Glomerular visceral epithelial cell (primary cell): Measurements from ENCODE around the gene CD109.
"Not testable (repeated sequence)": the region's sequence is repeated elsewhere in the genome, so short reads cannot be mapped to it uniquely, and the experiment has no call there.

ENCODE experiments used
- DNase-seq: peaks from one replicate; pipeline ENCODE4 v3.0.0-alpha.2; 2016; ENCODE audit errors: extremely low spot score

CD109 gene

DNA sequence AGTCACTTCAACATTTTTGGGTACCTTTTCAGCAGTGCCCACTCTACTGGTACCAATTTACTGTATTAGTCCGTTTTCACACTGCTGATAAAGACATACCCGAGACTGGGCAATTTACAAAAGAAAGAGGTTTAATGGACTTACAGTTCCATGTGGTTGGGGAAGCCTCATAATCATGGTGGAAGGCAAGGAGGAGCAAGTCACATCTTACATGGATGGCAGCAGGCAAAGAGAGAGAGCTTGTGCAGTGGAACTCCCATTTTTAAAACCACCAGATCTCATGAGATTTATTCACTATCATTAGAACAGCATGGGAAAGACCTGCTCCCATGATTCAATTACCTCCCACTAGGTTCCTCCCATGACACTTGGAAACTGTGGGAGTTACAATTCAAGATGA, 12.4 kb upstream of the CD109 start:
- not testable (repeated sequence) for DNase-seq

- no peak for DNase-seq
These were observed 7.7 kb upstream of the CD109 start for GRCh38 chr6:73688351-73688750.

DNA sequence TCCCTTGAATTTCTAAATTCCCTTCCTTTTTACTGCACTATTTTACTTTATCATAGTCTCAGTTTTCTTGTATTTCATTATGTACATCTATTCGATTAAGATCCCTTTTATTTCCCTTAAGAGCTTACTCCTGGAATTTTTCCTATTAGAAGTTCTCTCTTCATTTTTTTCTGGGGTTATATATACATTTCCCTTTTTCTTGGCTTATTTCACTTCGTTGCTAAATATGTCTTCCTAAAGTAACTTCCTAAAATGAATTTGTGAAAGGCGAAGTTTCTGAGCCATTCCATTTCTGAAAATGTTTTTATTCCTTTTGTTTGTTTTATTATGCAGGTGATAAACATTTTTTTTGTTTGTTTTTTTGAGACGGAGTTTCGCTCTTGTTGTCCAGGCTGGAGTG, 5.9 kb upstream of the CD109 start:
- no peak for DNase-seq

GRCh38 chr6:73691512-73691911, 4.5 kb upstream of the CD109 start:
- peak; percentile 39 for DNase-seq

- DNase-seq, result peak; percentile 64
These were observed 1.1 kb upstream of the CD109 start for GRCh38 chr6:73694711-73695411.

DNA sequence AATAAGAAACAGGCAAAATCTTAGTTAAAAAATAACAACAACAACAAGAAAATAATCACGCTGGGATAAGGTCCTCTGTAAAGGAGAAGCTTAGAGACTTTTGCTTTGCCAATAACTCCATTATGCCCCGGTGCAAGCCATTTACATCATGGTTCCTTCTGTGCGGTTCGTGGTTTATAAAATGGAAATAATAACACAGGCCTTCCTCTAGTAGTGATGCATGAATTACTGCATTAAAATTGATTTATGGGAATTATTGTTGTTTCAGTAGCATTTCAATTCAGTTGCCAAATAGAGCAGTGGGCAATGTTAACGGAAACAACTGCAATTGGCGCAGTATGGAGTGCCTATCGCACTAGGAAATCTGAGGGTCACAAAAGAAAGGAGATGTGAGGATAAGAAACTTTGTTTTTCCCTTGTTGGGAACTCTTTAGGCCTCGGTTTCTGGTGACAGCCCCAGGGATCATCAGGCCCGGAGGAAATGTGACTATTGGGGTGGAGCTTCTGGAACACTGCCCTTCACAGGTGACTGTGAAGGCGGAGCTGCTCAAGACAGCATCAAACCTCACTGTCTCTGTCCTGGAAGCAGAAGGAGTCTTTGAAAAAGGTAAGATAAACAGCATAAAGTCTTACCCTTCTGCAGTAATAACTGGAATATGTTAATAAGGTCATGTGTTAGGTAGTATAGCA, 1.1 kb downstream of the CD109 start:
- DNase-seq, result no peak

GRCh38 chr6:73699676-73700459, 3.9 kb downstream of the CD109 start:
- no peak for DNase-seq

- no peak for DNase-seq
These were observed 6.4 kb downstream of the CD109 start for GRCh38 chr6:73702444-73702843.

GRCh38 chr6:73703466-73703865, 7.5 kb downstream of the CD109 start:
- no peak for DNase-seq

DNA sequence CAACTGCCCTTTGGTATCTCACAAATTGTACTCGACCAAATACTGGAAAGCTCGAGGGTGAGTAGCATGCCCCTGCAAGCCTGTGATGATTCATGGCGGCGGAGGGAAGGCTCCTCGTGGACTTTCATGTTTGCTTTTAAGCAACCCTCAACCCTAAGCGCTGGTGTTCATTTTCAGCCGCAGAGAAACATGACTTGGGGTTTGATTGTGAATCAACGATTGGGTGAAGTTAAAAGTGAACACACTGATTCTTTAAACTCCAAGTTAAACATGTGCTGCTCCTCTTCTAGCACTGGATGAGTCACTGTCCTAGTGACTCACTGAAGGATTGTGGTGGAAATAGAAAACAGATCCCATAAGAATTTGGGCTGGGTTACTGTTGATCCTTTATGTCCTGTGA, 8.3 kb downstream of the CD109 start:
- DNase-seq, result peak; percentile 93

- no peak for DNase-seq
These were observed 8.8 kb downstream of the CD109 start for GRCh38 chr6:73704798-73705197.

- DNase-seq, result no peak
These were observed 11.0 kb downstream of the CD109 start for GRCh38 chr6:73706971-73707370.

GRCh38 chr6:73710470-73710869, 14.5 kb downstream of the CD109 start:
- peak; percentile 88 for DNase-seq

DNA sequence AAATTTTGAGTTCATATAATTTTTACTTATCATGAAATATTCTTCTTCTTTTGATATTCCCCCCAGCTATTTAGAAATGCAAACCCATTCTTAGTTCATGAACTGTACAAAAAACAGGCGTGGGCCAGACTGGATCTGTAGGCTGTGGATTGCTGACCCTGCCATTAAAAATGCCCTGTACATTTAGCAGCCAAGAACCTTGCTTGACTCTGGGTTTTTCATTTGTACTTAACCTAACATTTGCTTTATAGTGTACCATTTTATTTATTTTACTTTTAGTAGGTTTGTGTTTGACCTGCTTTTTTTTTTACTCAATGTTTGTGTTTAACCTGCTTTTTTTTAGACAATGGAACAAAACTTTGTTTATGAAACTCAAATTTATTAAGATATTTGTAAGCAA, 14.9 kb downstream of the CD109 start:
- DNase-seq, result no peak

DNA sequence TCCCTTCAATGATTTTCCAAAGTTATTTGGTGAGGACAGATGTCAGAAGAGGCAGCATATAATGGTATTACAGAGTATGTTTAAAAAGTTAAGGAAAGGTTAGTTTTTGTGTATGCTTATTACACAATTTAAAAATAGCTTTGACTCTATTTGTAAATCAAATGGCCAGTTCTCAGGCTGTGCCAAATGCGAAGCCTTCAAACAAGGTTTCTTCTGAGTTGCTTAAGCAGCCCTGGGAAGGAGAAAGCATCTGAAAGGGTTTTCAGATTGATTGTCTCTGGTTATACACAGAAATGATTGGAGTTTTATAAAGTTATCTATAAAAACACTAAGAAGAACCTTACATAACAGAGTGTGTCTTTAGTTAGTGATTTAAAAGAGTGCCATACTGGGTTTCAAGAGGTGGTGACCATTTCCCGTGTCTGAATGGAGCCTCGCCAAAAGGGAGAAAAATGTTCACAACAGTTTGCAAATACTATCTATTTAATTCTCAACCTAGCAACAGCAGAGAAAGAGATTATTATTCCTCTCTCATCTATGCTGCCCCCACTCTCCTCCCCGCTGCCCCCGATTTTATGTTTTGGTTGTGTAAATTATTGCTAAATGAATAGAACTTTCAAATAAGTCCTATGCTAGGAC, 16.7 kb downstream of the CD109 start:
- no peak for DNase-seq

GRCh38 chr6:73713426-73714147, 17.6 kb downstream of the CD109 start:
- DNase-seq, result no peak

DNA sequence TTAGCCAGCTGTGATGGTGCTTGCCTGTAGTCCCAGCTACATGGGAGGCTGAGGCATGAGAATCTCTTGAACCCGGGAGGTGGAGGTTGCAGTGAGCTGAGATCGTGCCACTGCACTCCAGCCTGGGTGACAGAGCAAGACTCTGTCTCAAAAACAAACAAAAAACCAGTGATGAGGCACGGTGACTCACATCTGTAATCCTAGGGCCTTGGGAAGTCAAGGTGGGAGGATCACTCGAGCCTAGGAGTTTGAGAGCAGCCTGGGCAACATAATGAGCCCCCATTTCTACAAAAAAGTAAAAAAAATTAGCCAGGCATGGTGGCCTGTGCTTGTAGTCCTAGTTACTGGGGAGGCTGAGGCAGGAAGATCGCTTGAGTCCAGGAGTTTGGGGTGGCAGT, 19.1 kb downstream of the CD109 start:
- DNase-seq, result peak; percentile 55

DNA sequence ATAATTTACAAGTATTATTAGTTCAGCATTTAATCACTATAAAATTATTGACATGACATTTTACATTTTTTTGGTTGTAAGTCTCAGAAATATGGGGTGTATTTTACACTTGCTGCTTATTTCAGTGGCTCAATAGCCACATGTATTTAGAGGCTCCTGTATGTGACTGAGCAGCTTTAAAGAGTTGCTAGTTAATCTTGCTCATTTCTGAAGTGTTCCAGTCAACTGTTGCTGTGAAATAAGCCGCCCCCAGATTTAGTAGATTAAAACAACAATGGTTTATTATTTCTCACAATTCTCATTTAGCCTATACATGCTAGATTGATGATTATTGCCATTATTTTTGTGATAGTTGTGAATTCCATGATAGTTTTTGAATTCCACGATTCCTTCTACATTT, 23.0 kb downstream of the CD109 start:
- no peak for DNase-seq

GRCh38 chr6:73722318-73723060, 26.5 kb downstream of the CD109 start:
- DNase-seq, result peak; percentile 82

GRCh38 chr6:73723480-73723879, 27.5 kb downstream of the CD109 start:
- DNase-seq, result not testable (repeated sequence)

- DNase-seq, result no peak
These were observed 28.4 kb downstream of the CD109 start for GRCh38 chr6:73724389-73724788.
